ENCODE data around the gene POLR2J2. TPM values are rescaled to one million over a fixed set of nuclear protein-coding genes. Genes with fewer than 3 reads are reported as not detected.
"Not testable (repeated sequence)": the region's sequence is repeated elsewhere in the genome, so short reads cannot be mapped to it uniquely, and the experiment has no call there.

The POLR2J2 gene
- total RNA-seq, 2 experiments from 2014 or later: 20.0 to 38.2 TPM

DNA sequence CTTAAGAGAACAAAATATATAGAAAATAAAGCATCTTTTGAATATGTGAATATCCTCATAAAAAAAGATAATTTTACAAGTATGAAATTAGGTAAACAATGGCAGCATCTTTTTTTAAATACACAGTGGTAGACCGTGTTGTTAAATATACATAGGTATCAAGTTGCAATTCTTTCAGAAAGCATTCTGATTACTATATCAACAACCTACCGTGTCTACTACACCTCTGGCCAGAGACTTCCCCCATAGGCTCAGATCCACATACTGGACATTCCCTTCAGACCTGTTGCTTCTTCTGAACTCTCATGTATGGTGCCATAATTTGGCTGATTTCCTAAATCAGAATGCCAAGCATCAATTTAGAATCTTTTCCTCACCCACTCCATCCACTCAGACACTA is 22.5 kb upstream of the POLR2J2 start:
- H3K27ac Mint-ChIP-seq; POLR2A ChIA-PET; ATAC-seq; H3K36me3 Mint-ChIP-seq (ENCODE audit: low read depth); H3K4me1 Mint-ChIP-seq; H3K9me3 Mint-ChIP-seq (ENCODE audit: low read depth); H3K4me3 Mint-ChIP-seq; DNase-seq; CTCF ChIA-PET; intact Hi-C loops (cut with DNase I, micrococcal nuclease); H3K27me3 Mint-ChIP-seq: not testable (repeated sequence)

DNA sequence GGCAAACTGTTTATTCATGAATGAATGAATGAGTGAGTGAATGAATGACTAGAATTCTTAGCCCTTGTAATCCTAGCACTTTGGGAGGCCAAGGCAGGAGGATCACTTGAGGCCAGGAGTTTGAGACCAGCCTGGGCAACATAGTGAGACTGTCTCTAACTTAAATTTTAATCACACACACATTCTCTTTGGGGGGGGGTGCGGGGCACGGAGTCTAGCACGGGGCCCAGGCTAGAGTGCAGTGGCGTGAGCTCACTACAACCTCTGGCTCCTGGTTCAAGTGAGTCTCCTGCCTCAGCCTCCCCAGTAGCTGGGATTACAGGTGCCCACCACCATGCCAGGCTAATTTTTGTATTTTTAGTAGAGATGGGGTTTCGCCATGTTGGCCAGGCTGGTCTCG is 19.1 kb upstream of the POLR2J2 start:
- H3K4me1 Mint-ChIP-seq; ATAC-seq; intact Hi-C loops (cut with DNase I, micrococcal nuclease); H3K9me3 Mint-ChIP-seq (ENCODE audit: low read depth); POLR2A ChIA-PET; DNase-seq; H3K4me3 Mint-ChIP-seq; CTCF ChIA-PET; H3K36me3 Mint-ChIP-seq (ENCODE audit: low read depth); H3K27me3 Mint-ChIP-seq; H3K27ac Mint-ChIP-seq: not testable (repeated sequence)

DNA sequence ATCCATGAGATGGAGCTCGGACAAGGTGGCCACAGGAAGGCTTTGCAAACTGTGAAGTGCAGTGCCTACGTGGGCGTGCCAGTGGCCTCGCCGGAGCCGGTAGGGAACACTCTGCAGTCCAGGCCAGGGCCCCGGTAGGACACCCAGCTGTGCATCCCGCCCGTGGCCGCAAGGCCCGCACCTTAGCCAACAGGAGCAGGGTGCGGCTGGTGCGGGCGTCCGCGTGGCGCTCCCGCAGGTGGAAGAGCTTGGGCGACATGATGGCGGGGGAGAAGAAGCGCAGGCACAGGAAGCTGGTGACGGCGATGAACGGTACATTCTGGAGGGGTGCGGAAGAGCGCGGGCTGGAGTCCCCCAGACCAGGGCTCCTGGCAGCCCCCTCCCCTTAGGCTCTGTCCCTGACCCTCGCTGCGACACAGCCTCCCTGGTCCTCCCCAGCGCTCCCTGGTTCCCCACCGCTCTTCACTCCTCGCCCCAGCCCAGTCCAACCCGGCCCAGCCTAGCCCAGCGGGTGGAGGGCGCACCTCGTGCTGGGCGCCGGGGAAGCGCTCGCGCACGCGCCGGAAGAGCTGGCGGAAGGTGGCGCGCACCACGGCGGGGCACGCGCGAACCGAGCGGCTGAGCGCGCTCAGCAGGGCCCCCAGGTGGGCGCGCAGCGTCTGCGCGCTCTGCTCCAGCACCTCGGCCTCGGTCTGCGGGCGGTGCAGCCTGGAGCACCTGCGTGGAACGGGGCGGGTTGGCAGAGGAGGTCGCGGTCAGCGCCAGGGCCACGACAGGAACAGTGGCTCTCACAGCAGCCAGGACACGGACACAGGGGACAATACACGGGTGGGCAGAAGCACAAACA is 18.2 kb upstream of the POLR2J2 start:
- H3K4me1 Mint-ChIP-seq; CTCF ChIA-PET; POLR2A ChIA-PET; intact Hi-C loops (cut with DNase I, micrococcal nuclease); H3K36me3 Mint-ChIP-seq (ENCODE audit: low read depth); H3K27me3 Mint-ChIP-seq; H3K9me3 Mint-ChIP-seq (ENCODE audit: low read depth): not testable (repeated sequence)
- H3K27ac Mint-ChIP-seq: peak overlapping the region; percentile 83
- peak; percentile 83 for ATAC-seq
- peak; percentile 67 for DNase-seq
- H3K4me3 Mint-ChIP-seq: peak overlapping the region; percentile 67

DNA sequence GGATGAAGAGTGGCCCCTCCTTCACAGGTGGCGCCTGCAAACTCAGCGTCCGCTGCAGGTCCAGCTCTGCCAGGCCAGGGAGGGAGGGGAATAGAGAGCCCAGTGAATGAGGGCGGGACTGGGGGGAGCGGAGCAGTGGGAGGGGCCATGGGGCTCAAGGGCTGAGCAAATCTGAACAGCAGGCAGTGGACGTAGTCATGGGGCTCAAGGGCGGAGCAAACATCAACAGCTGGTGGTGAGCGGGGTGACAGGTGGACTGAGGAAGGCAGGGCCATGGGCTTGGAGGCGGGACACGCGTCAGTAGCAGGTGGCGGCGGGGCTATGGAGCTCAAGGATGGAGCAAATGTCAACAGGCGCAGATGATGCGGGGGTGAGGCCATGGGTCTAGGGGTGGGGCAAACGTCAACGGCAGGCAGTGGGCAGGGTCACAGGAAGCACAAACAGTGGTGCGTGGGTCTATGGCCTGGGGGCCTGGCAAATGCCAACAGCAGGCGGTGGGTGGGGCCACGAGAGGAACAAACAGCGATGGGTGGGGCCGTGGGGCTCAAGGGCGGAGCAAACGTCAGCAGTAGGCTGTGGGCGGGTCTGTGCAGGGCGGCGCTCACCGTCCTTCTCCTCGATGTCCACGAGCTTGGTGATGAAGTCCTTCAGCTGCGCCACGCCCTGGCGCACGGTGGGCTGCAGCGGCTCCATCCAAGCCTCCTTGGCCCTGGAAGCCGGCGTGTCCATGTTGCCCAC is 17.0 kb upstream of the POLR2J2 start:
- peak; percentile 80 for ATAC-seq
- peak; percentile 54 for DNase-seq
- H3K4me1 Mint-ChIP-seq; H3K4me3 Mint-ChIP-seq; POLR2A ChIA-PET; intact Hi-C loops (cut with DNase I, micrococcal nuclease); H3K27ac Mint-ChIP-seq; H3K36me3 Mint-ChIP-seq (ENCODE audit: low read depth); H3K27me3 Mint-ChIP-seq; H3K9me3 Mint-ChIP-seq (ENCODE audit: low read depth); CTCF ChIA-PET: not testable (repeated sequence)

DNA sequence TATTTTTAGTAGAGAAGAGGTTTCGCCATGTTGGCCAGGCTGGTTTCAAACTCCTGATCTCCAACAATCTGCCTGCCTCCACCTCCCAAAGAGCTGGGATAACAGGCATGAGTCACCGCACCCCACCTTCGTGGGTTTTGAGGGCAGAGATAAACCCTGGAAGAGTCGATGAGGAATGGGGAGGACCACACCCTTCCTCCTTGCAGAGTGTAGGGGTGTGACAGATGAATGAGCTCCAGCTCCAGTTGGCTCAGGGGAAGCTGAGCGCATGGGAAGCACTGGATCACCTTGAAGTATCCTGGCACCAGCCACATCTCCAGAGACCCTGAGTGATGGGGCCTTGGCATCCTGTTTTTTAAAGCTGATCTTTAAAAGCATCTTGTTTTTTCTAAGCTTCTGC is 11.1 kb upstream of the POLR2J2 start:
- H3K4me3 Mint-ChIP-seq; ATAC-seq; H3K4me1 Mint-ChIP-seq; intact Hi-C loops (cut with DNase I, micrococcal nuclease); POLR2A ChIA-PET; CTCF ChIA-PET; DNase-seq; H3K27me3 Mint-ChIP-seq; H3K9me3 Mint-ChIP-seq (ENCODE audit: low read depth); H3K36me3 Mint-ChIP-seq (ENCODE audit: low read depth); H3K27ac Mint-ChIP-seq: not testable (repeated sequence)

DNA sequence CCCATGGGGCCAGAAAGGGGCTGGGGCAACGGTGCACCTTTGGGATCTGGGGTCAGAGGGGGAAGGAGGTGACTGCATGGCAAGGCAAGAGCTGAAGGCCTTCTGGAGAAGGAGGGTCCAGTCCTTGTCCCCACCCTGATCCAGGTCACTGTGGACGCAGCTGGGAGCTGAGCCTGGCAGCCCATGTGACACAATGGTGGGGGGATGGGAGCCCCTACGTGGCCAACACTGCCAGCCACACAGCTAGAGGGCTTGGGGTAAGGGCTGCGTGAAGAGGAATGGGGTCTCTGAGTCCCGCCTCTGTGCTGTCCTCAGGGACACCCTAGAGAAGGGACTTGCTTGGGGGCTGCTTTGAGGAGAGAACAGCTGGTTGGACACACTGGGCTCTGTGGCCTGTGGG is 9.3 kb upstream of the POLR2J2 start:
- H3K9me3 Mint-ChIP-seq (ENCODE audit: low read depth); ATAC-seq; H3K4me1 Mint-ChIP-seq; POLR2A ChIA-PET; intact Hi-C loops (cut with DNase I, micrococcal nuclease); CTCF ChIA-PET; H3K27ac Mint-ChIP-seq; H3K36me3 Mint-ChIP-seq (ENCODE audit: low read depth); DNase-seq; H3K4me3 Mint-ChIP-seq; H3K27me3 Mint-ChIP-seq: not testable (repeated sequence)

DNA sequence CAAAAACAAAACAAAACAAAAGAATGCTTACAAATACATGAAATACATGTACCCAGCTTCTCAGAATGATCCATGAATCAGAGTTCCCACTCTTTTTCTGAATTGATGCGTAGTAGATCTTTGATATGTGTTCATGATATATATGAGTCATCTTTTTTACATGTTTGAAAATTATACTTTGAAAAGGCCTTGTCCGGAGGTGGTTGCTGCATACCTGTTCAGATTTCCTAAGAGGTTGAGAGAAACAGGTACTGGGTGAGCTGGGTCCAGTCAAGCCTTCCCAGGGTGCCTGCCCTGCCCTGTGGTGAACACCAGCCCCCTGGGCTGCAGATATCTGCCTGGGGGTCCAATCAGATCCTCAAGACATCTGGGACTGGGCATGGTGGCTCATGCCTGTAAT is 4.1 kb upstream of the POLR2J2 start:
- H3K36me3 Mint-ChIP-seq (ENCODE audit: low read depth); H3K27ac Mint-ChIP-seq; H3K4me3 Mint-ChIP-seq; POLR2A ChIA-PET; CTCF ChIA-PET; intact Hi-C loops (cut with DNase I, micrococcal nuclease); H3K9me3 Mint-ChIP-seq (ENCODE audit: low read depth); H3K4me1 Mint-ChIP-seq; H3K27me3 Mint-ChIP-seq: not testable (repeated sequence)
- ATAC-seq (peak; percentile 49), DNase-seq (peak; percentile 40)

DNA sequence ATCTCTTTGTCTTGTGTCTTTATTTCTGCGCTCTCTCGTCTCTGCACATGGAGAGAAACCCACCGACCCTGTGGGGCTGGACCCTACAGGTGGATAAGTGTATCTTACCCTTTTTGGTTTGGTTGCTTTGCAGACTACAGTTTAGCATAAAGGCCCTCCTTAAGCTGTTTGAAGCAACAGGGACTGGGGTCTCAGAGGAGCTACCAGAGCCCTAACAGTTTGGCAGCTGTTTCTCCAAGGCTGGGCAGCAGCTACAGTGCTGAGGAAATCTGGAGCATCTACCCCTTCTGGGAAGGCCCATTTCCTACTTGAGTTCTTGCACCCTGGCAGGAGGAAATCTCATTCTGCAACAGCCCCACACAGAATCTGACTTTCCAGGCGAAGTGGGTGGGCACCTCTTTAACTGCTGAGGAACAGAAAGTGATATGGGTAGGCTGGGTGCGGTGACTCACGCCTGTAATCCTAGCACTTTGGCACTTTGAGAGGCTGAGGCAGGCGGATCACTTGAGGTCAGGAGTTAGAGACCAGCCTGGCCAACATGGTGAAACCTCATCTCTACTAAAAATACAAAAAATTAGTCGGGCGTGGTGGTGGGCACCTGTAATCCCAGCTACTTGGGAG is 2.1 kb upstream of the POLR2J2 start:
- H3K36me3 Mint-ChIP-seq (ENCODE audit: low read depth); H3K27ac Mint-ChIP-seq; intact Hi-C loops (cut with DNase I, micrococcal nuclease); CTCF ChIA-PET; POLR2A ChIA-PET; H3K9me3 Mint-ChIP-seq (ENCODE audit: low read depth); H3K4me1 Mint-ChIP-seq; H3K27me3 Mint-ChIP-seq; H3K4me3 Mint-ChIP-seq: not testable (repeated sequence)
- ATAC-seq (peak; percentile 14), DNase-seq (peak; percentile 4)

DNA sequence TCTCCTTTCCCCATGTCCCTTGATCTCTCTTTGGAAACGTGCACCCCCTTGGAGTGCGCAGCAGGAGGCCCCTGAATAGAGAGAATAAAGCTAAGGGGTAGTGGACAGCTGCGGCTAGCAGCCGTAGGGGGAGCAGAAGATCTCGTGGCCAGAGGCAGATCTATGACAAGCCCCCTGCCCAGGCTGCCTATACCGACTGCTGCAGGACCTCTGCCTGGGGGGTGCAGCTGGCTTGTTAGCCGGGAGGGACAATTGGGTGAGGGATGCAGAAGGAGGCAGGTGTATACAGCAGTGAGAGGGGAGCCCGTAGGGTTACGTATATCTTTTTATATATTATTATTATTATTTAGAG is 469 bp upstream of the POLR2J2 start:
- H3K4me1 Mint-ChIP-seq; H3K27me3 Mint-ChIP-seq; DNase-seq; H3K27ac Mint-ChIP-seq; H3K36me3 Mint-ChIP-seq (ENCODE audit: low read depth); CTCF ChIA-PET; H3K4me3 Mint-ChIP-seq; POLR2A ChIA-PET; H3K9me3 Mint-ChIP-seq (ENCODE audit: low read depth); intact Hi-C loops (cut with DNase I, micrococcal nuclease): not testable (repeated sequence)
- ATAC-seq: peak; percentile 7

DNA sequence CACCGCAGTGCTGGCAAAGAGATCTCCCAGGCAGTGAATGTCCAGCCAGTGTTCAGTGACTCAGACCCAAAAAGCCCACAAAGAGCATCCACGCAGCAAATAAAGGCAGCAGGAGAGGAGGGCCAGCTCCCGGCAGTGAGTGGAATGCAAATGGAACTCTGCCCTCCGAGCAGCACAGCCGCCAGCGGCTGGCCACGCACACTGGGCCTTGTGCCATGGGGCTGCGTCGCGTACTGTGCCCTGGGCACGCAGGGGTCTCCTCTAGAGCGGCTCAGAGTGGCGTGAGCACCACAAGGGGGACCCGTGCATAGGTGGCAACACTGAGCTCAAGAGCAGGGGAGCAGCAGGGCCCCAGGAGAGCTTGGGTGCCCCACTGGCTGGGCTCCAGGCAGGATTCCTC is 3.9 kb downstream of the POLR2J2 start:
- CTCF ChIA-PET; H3K9me3 Mint-ChIP-seq (ENCODE audit: low read depth); intact Hi-C loops (cut with DNase I, micrococcal nuclease); H3K36me3 Mint-ChIP-seq (ENCODE audit: low read depth); H3K27me3 Mint-ChIP-seq; H3K4me3 Mint-ChIP-seq; ATAC-seq; H3K27ac Mint-ChIP-seq; H3K4me1 Mint-ChIP-seq; POLR2A ChIA-PET; DNase-seq: not testable (repeated sequence)

DNA sequence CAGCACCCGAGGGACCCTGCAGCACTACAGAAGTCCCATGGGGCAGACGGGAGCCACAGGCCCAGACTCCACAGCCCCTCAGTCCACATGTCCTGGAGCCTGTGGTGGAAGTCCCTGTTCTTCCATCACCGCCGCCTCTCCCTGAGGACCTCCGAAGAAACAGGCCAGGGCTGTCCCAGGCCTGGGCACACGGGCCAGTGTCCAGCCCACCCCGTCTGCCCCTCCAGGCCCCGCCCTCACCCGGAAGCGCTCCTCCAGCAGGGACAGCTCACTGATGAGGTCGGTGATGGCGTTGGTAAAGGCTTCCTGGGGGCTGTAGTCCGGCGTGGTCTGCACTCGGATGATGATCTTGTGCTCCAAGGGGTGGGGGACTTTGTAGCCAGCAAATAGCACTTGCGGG is 4.6 kb downstream of the POLR2J2 start:
- H3K36me3 Mint-ChIP-seq (ENCODE audit: low read depth); ATAC-seq; DNase-seq; H3K4me1 Mint-ChIP-seq; CTCF ChIA-PET; H3K9me3 Mint-ChIP-seq (ENCODE audit: low read depth); H3K27me3 Mint-ChIP-seq; H3K4me3 Mint-ChIP-seq; POLR2A ChIA-PET; H3K27ac Mint-ChIP-seq; intact Hi-C loops (cut with DNase I, micrococcal nuclease): not testable (repeated sequence)

DNA sequence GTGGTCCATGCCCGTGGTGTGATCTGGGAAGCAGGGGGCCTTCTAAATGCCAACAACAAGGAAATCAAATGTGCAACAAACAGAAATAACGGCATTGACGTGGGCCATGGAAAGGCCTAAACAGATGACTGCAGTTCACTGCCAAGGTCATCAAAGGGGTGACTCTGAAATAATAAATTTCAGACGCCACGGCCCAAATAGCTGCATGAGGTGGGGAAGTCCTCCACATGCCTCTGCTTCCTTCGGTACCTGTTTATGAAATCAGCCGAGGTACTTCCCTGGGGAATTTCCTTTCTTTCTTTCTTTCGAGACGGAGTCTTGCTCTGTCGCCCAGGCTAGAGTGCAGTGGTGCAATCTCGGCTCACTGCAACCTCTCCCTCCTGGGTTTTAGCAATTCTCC is 6.7 kb downstream of the POLR2J2 start:
- H3K4me1 Mint-ChIP-seq; H3K36me3 Mint-ChIP-seq (ENCODE audit: low read depth); DNase-seq; H3K27me3 Mint-ChIP-seq; H3K4me3 Mint-ChIP-seq; H3K9me3 Mint-ChIP-seq (ENCODE audit: low read depth); H3K27ac Mint-ChIP-seq; CTCF ChIA-PET; ATAC-seq; POLR2A ChIA-PET; intact Hi-C loops (cut with DNase I, micrococcal nuclease): not testable (repeated sequence)

All from activated CD4-positive, alpha-beta T cell treated with anti-CD3 and anti-CD28 coated beads for 36 hours (primary cell).